SU-DHL-6 (cell line): Measurements from ENCODE around the gene OR9I1.

Experiments used
- CTCF ChIP-seq: fragments of 200-600 bp; sonication (generic); IDR thresholded peaks from one replicate; pipeline ENCODE4 v1.5.1; 2017; ENCODE audit warnings: antibody characterized with exemption, mild to moderate bottlenecking, low read length, moderate library complexity; ENCODE audit not compliant: insufficient read depth, poor library complexity, severe bottlenecking
- EZH2phosphoT487 ChIP-seq: fragments of 200-600 bp; sonication (generic), shearing (Covaris generic); conservative IDR thresholded peaks from 2 replicates; pipeline ENCODE4 v1.6.1; 2018; ENCODE audit warnings: mild to moderate bottlenecking, antibody characterized with exemption, low read length, moderate library complexity, mixed read lengths

- TF ChIP-seq CTCF (no peak), EZH2phosphoT487 (no peak)
These were observed 2.0 kb upstream of the OR9I1 start for GRCh38 chr11:58127350-58127749.
